ENCODE data around the gene GNPTG. TPM values are rescaled to one million over a fixed set of nuclear protein-coding genes. Genes with fewer than 3 reads are reported as not detected.

The GNPTG gene
- total RNA-seq, 1 donor from 2014 or later: 60.7 TPM

- DNase-seq (ENCODE audit: low spot score): no peak
- no peak overlapping the region for H3K4me3 Mint-ChIP-seq (ENCODE audit: unreplicated experiment)
- H3K27me3 Mint-ChIP-seq (ENCODE audit: low read depth): no peaks in the 10 kb centered on the region
- H3K27ac Mint-ChIP-seq (ENCODE audit: unreplicated experiment): no peak overlapping the region
- H3K4me1 Mint-ChIP-seq (ENCODE audit: low read depth): no peaks in the 10 kb centered on the region
- no peak for TF ChIP-seq CTCF (IDR thresholded peaks at IDR 0.05)
- peaks cover 6% of the 10 kb centered on the region for H3K36me3 Mint-ChIP-seq (ENCODE audit: low read depth)
- no peaks in the 10 kb centered on the region for H3K9me3 Mint-ChIP-seq (ENCODE audit: low read depth)
These were observed 46.6 kb downstream of the GNPTG start for GRCh38 chr16:1398351-1398750.

- no peak overlapping the region for H3K4me3 Mint-ChIP-seq (ENCODE audit: unreplicated experiment)
These were observed 47.3 kb downstream of the GNPTG start for GRCh38 chr16:1398826-1399581.

GRCh38 chr16:1401061-1401757 lies 49.5 kb downstream of the GNPTG start:
- Mint-ChIP-seq H3K4me3 (ENCODE audit: unreplicated experiment) (no peak overlapping the region), H3K36me3 (ENCODE audit: low read depth) (peaks cover 6% of the 10 kb centered on the region), H3K27ac (ENCODE audit: unreplicated experiment) (no peak overlapping the region), H3K4me1 (ENCODE audit: low read depth) (no peaks in the 10 kb centered on the region), H3K9me3 (ENCODE audit: low read depth) (no peaks in the 10 kb centered on the region), H3K27me3 (ENCODE audit: low read depth) (no peaks in the 10 kb centered on the region)
- no peak for DNase-seq (ENCODE audit: low spot score)
- TF ChIP-seq CTCF (IDR thresholded peaks at IDR 0.05): no peak

More at GRCh38 chr16:1398826-1399581, 47.3 kb downstream of the GNPTG start:
- H3K9me3 Mint-ChIP-seq (ENCODE audit: low read depth): no peaks in the 10 kb centered on the region
- no peaks in the 10 kb centered on the region for H3K27me3 Mint-ChIP-seq (ENCODE audit: low read depth)
- no peak overlapping the region for H3K27ac Mint-ChIP-seq (ENCODE audit: unreplicated experiment)
- DNase-seq (ENCODE audit: low spot score): no peak
- TF ChIP-seq CTCF (IDR thresholded peaks at IDR 0.05): no peak
- peaks cover 6% of the 10 kb centered on the region for H3K36me3 Mint-ChIP-seq (ENCODE audit: low read depth)
- no peaks in the 10 kb centered on the region for H3K4me1 Mint-ChIP-seq (ENCODE audit: low read depth)

GRCh38 chr16:1401758-1402154 lies 50.0 kb downstream of the GNPTG start:
- Mint-ChIP-seq H3K36me3 (ENCODE audit: low read depth) (peaks cover 6% of the 10 kb centered on the region), H3K27me3 (ENCODE audit: low read depth) (no peaks in the 10 kb centered on the region), H3K4me3 (ENCODE audit: unreplicated experiment) (no peak overlapping the region), H3K27ac (ENCODE audit: unreplicated experiment) (no peak overlapping the region), H3K9me3 (ENCODE audit: low read depth) (no peaks in the 10 kb centered on the region), H3K4me1 (ENCODE audit: low read depth) (no peaks in the 10 kb centered on the region)
- no peak for TF ChIP-seq CTCF (IDR thresholded peaks at IDR 0.05)
- no peak for DNase-seq (ENCODE audit: low spot score)

GRCh38 chr16:1403036-1403435 lies 51.3 kb downstream of the GNPTG start:
- Mint-ChIP-seq H3K9me3 (ENCODE audit: low read depth) (no peaks in the 10 kb centered on the region), H3K4me1 (ENCODE audit: low read depth) (peaks cover 6% of the 10 kb centered on the region), H3K4me3 (ENCODE audit: unreplicated experiment) (no peak overlapping the region), H3K27me3 (ENCODE audit: low read depth) (no peaks in the 10 kb centered on the region), H3K36me3 (ENCODE audit: low read depth) (peaks cover 6% of the 10 kb centered on the region), H3K27ac (ENCODE audit: unreplicated experiment) (no peak overlapping the region)
- DNase-seq (ENCODE audit: low spot score): no peak
- TF ChIP-seq CTCF (IDR thresholded peaks at IDR 0.05): no peak
